Measurements from ENCODE around the gene PBX1.

GRCh38 chr1:164733070-164733469, 174.1 kb downstream of the PBX1 start:
- no peak for TF ChIP-seq CTCF (conservative IDR thresholded peaks at IDR 0.05; ENCODE audit: low read depth, low read length)
- no peak for TF ChIP-seq EZH2 (IDR thresholded peaks at IDR 0.05; ENCODE audit: low read length, unreplicated experiment)
- TF ChIP-seq EZH2phosphoT487 (IDR thresholded peaks at IDR 0.05; ENCODE audit: borderline replicate concordance, low read length), result no peak
